Limb (tissue), 2 donors: ENCODE measurements around the gene RBM17.
"Not testable (repeated sequence)": the region's sequence is repeated elsewhere in the genome, so short reads cannot be mapped to it uniquely, and the experiment has no call there.

ENCODE experiments used
- DNase-seq, 2 donors: peaks; one replicate each; pipeline ENCODE4 v3.0.0-alpha.2; 2016; ENCODE audit errors: extremely low spot score in 2 of 2

RBM17 gene

DNA sequence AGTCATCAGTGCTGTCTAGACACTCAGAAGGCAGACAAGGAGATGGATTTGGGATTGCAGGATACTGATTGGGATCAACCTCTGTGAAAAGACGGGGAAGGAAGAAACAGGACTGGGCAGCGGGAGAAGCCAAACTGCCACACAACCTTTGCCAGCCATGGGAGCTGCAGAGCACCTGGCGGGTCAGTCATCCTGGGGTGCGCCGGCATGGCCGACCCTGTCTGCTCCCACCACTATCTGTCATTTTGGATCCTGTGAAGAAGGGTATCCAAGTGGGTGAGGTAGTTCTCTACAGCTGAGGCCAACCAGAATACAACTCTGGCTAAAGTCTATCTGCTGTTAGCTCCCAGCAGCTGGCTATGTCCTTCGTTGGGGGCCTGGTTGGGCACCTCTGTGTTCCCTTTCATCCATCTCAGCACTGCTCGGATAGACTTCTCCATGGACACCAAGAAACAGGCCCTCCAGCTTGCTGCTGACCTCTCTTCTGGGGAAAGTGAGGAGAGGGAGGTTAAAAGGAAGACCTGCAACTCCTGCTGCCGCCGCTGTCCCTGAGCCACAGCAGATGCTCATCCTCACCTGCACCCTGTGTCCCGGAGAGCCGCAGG is 11.7 kb upstream of the RBM17 start:
- DNase-seq = no peak

DNA sequence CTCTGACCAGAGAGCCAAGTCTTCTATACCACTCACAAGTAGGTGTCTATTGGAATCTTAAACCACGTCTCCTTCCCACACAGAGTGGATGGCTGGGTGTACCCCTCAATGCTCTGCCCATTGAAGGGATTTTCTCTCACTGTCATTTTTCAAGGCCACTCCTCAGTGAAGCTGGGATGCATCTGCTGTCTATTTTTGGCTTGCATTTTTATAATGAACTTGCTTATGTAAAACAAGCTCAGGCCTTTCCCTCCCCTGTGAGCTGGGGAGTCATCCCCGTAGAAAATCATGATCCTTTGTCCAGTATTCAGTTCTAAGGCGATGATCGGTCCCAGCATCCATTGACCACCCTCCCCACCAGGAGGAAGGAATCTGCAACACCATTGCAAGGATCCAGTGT is 9.8 kb upstream of the RBM17 start:
- no peak for DNase-seq

DNA sequence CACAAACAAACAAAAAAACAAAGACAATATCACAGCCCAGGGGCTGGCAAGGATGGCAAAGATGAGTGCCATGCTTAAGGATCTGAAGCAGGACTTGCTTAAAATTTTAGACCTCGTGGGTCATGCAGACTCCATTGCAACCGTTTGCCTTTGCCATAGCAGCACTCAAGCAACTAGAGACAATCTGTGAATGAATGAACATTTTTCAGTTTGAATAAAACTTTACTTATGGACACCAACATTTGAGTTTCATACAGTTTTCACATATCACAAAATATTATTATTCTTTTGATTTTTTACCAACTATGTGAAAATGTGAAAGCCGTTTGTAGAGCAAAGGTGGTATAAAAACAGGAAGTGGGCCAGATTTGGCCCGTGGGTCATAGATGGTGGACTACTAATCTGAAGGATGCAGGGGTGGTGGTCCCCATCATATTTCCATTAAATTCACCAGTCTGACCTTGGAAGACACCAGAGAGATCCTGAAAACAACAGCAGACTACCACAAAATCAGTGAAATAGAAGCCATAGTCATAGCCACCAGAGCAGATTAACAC is 8.3 kb upstream of the RBM17 start:
- DNase-seq = no peak

DNA sequence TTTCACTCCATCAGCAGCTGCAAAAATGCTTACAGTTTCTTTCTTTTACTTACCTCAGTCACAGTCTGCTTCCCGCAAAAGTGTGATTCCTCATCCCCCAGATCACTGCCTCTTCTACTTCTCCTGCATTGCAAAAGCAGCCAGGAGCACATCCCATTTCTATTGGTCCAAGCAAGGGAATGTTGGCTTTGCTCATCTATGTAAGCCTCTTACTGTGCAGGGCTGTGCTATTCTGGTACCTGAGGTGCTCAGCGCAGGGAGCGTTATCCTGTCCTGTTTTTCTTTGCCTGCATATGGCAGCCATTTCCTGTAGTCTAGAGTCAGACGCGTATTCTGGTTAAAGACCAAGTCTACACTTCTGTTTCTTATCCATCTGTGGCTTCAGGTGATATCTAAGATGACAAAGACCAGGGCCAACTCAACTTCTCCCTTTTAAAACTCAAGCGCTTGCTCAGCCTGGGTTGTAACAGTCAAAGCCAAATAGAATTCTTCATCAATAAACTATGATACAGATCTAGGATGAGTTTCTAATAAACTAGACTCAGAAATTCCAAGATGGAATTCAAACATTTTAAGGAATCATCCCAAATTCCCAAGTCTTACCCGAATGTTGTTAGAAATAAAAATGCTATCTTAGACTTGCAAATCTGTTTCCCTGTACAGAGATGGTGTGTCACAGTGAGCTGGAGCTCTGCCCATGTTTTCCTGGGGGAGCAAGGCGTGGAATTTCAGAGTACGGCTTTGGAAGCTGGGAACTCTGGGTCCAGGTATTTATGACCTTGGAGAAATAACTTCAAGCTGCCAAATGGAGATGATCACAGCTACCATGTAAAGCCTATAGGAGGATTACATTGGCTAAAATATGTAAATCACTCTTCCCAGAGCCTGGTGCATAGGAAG is 6.1 kb upstream of the RBM17 start:
- DNase-seq = no peak

DNA sequence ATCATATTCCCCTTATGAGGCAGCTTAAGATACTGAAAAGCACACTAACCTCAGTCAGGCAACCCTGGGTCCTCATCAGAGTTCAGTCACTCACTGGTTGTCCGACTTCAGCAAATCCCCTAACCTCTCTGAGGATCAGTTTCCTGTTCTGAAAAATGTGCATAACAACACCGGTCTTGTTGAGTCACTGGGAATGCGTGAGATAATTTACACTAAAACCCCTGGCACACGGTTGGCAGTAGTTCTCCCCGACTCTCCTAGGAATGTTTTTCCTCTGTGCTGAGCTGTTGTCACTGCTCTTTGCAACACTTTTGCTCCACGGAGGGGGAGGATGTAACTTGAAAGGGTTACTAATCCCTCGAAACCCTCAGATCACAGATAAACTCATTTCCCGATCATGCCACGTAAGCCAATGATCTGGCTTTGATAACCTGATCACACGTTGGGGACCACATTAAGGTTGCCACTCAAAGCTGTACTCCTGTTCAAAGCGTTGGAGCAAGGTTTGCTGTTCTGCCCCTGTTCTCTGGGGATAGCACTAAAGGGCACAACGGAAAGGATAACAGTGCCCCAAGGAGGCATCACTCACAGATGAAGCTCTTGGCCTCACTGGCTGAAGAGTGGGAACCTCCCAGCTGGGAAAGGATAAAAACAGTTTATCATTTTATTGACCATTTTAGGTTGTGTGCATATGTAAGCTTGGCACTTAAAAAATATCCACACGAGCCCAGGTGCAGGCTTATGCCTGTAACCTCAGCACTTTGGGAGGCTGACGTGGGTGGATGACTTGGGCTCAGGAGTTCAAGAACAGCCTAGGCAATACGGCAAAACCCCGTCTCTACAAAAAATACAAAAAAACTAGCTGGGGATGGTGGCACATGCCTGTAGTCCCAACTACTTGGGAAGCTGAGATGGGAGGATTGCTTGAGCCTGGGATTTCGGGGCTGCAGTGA is 5.0 kb upstream of the RBM17 start:
- no peak for DNase-seq

DNA sequence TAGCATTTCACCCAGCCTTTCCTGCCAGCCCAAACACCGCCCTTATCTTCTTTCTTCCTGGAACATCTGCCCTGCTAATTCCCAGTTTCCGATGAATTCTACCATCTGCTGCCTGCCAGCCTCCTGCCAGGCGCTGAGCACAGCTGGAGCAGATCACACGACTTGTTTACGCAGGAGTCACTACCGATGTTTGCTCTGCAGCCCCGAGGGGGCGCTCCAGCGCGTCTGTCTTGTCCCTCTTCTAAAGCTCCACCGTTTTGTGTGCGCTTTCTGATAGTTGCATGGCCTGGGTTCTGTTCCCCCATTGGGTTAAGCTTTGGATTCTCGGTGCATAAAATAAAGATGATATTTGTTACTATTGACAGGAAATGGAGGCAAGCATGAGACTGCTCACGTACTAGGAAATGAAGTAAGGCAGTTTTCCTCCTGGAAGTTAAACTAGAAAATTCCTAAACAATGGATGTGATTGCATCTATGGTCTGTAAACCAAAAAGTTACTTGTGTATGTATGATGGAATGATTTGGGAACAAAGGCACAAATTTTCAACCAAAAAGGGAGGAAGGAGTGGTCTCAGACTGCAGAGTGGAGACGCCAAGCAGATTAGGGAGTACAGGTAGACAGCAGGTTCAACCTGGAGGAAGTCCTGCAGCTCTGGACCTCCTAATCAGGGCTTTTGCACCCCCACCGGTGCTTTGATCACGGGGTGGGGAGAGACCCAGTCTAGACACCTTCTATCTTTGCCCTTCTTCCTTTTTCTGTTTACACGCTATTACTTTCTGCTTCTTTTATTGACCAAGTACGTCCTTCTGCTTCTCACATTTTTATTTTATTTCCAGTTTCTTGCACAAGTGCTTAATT is 2.2 kb upstream of the RBM17 start:
- DNase-seq = peak; percentile 86

DNA sequence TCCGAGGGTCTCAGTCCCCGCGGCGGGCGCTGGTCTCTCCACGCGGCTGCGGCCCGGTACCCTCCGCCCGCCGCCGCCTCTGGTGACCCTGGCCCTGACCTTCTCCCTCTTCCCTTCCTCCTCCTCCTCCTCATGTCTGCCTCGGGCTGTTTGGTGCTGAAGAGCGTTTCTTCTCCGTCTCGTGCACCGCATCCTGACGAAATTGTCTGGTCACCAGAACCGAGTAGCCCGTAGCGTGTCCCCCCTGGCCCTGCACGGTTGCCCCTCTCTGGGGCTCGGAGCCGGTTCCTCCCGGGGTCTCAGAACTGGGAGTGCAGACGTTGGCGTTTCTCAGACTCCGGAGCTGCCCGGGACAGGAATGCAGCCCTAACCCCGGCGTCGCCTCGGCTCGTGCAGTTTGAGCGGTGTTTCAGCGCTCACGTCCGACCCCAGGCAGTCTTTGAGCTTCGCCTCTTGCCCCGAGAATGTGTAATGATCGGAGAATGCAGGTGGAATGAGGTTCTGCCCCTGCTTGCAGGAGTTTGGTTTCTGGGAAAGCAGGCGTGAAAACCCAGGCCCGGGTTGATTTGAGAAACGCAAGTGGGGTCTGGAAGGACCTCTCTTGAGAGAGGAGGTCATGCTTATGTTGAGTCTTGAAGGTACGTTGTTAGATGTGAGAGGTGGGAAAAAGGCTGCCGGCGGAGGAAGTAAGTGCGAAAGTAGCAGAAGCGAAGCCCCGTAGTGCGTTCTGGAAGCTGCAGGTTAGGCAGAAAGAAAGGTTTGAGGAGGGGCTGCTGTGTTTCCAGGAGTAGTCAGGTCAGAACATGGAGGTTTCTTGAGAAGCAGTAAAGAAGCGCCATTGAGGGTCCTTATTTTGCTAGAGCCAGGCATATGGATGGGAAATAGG is 743 bp downstream of the RBM17 start:
- peak in 1 of 2 donors; percentile 57 for DNase-seq

DNA sequence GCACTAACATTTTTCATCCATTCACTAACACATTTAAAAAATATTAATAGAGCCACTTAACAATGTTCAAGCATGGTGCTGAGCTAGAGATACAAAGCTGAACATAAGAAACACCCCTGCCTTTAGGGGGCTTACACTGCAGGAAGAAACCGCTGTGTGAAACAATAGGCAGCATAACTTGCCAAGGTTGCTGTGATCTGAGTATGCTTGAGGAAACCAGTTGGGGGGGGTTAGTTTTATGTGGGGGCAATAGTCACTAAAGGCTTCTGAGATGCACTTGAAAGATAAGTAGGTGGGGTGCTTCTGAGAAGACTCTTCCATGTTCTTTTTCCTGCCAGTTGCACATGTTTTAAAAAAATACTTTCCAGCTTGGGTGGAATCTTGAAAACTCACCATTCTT is 2.8 kb downstream of the RBM17 start:
- no peak for DNase-seq

DNA sequence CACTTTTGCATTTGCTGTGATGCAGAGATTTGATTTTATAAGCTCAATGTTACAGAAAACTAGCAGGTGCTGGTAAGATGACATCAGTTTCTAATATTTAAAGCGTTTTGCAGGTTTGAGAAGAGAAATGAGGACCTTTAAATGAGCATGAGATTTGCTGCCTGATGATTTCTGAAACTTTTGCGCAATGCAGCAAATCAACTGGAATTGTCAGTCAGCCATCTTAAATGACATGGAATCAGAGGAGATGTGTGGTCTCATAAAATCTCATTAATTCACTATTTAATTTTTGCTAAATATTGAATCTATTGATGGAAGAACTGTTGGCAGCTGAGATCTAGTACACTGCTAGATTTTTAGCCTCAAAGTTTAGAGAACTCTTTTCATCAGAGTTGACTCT is 3.9 kb downstream of the RBM17 start:
- DNase-seq = no peak

DNA sequence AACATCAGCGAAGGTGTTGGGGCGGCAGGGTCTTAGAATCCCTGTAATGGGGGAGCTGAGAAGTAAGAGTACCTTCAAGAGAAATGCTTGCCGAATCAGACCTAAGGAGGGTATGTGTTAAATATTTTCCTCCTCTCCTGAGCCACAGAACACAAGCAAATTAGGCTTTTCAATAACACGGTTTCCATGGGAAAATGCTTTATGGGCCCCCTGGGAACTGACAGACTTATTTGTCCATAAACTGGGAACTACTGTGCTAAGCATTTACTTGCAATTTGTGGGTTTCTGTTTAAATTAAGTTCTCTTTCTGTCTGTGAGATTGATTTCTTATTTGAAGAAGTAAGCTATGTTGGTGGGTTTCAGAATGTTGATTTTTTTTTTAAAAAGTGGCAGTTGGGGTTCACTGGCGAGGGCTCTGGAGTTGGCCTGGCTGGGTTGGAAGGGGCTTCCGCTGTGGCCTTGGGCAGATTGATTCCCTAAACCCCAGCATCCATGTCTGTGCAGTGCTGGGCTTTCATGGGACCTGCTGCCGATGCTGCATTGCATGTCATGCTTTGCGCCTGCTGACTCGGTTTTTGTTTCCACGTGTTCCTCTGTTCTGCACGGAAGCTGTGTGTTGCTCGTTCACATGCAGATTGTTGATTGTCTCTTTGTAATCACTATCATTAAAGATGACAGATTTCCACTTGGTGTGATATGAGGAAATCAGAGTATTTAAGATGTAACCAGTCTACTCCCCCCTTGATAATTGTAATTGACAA is 7.2 kb downstream of the RBM17 start:
- no peak for DNase-seq

DNA sequence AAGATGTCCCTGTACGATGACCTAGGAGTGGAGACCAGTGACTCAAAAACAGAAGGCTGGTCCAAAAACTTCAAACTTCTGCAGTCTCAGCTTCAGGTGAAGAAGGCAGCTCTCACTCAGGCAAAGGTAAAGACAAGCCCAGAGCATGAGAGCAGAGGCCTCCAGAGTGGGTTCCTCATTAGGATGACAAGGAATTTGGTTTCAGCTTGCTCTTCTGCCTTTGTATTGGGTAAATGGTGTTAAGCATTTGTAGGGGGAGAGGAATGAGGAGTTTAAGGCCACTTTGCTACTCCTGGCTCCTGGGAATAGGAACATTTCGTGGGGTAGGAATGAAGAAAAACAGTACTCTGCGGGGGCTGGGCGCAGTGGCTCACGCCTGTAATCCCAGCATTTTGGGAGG is 8.2 kb downstream of the RBM17 start:
- no peak for DNase-seq

DNA sequence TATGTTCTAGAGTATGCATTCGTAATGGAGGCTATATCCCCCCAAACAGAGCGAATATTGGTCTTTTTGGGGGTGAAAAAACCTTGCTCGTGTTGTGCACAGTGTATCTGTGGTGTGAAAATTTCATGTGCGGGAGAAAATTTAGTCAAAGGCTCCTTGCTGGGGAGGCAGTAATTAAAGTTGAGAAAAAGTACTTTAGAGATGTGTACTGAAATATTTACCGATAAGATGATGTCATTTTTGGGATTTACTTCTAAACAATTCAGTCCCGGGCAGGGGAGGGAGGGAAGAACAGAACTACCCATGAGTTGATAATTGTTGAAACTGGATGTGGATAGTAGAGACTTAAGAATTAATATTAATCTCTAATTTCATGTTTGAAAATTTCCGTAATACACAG is 9.3 kb downstream of the RBM17 start:
- no peak for DNase-seq

DNA sequence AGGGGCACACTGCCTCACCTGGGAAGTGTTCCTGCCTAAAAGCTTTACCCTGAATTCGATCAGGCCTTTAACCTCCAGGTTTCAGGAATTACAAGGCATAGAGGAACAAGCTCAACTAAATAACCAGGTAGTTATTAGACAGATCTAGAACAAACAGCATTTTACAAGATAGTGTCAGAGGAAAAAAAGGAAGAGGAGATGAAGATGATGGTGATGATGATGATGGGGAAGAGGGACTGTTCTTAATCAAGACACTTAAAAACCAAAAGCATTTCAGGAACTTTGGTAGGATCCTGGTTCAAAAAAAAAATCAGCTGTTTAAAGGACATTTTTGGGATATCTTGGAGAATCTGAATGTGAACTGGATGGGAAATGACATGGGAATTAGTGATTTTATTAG is 11.5 kb downstream of the RBM17 start:
- no peak for DNase-seq

DNA sequence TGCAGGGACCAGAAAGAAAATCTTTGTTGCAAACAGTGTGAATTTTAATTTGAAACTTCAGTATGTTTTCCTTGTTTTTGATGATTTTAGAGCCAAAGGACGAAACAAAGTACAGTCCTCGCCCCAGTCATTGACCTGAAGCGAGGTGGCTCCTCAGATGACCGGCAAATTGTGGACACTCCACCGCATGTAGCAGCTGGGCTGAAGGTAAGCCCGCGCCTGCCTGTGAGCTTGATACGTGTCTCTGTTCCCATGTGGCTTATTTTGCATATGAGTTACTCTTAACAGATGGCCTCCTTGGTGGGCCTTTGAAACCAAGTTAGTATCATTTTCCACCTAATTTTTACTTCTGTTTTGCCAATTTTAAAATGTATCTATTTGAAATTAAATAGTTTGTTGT is 12.3 kb downstream of the RBM17 start:
- no peak for DNase-seq

DNA sequence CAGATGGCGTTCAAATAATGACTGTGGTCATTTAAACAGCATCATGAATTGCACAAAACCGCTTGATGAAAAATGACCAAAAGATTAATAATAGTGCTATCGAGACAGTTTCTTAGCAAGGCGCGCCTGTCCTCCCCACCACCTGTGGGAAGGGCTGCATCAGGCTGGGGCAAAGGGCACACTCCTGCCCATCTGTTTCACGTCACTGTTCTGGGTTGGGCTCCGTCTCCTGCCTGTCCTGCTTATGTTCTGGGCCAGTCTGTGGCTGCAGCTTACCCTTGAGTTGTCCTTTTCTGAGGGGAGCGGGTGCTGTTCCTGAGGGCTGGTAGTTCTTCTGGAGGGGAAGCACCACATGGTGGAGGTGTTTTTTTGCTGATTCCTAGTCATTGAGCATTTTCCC is 13.3 kb downstream of the RBM17 start:
- DNase-seq = no peak

DNA sequence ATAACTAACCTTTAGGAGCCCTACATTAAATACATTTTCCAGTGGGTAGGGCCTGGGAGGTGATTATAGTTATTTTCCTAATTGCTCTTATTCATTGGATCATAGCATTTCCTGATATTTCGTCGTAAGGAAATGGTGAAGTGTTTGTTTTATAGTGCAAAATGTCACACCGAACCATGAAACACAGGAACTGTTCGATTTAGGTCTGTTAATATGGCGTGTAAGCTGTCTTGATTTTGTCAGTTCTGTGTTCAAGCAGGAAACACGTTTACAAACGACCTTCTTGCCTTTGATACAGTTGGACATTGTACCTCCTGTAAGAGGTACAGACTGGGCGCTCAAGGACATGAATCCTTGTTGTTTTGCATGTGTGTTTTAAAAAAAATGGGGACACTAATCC is 14.8 kb downstream of the RBM17 start:
- no peak for DNase-seq

DNA sequence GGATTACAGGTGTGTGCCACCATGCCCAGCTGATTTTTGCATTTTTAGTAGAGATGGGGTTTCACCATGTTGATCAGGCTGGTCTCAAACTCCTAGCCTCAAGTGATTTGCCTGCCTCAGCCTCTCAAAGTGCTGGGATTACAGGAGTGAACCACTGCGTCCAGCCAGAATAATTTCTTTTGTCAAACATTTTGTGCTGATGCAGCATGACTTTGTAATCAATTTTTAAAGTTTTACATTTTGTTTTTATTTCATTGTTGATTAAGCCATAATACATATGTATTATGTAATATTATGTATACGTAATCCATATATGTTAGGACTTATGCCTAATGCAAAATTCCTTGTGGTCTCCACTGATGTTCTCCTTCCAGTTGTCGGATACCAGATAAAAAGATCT is 18.8 kb downstream of the RBM17 start:
- not testable (repeated sequence) for DNase-seq

DNA sequence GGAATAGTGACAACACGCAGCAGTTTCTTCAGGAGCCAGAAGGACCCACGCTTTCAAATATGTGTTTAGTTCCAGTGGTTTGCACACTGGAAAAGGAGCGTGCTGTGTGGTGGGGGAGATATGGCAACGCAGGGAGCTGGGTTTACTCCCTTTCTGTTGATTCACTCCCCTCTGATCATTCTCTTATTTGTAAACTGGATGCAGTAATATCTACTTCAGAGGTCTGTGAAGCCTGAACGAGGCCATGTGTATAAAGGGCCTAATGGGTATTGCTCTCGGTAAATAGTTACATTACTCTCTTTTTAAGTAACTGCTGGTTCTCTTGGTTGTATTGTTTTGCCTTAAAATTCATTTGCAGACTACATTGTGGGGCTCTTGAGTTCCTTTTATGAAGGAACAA is 19.2 kb downstream of the RBM17 start:
- no peak for DNase-seq
